Ascending aorta (tissue), 2 donors: ENCODE measurements around the gene UTF1. TPM values are rescaled to one million over a fixed set of nuclear protein-coding genes. Genes with fewer than 3 reads are reported as not detected.

Source experiments
- DNase-seq, 2 donors: peaks; one replicate each; pipeline ENCODE4 v3.0.0-alpha.2; 2019; ENCODE audit warnings: low spot score in 2 of 2
- H3K27ac ChIP-seq, 2 donors: fragments of 200-600 bp; sonication (generic); one replicate each; pipeline ENCODE4 v1.5.1; 2016 to 2017; ENCODE audit warnings: mild to moderate bottlenecking in 1 of 2
- H3K27me3 ChIP-seq: fragments of 200-600 bp; sonication (generic); one replicate; pipeline ENCODE4 v1.5.1; 2017
- H3K36me3 ChIP-seq, 2 donors: fragments of 200-600 bp; sonication (generic); one replicate each; pipeline ENCODE4 v1.5.1; 2016
- H3K4me1 ChIP-seq, 2 donors: fragments of 200-600 bp; sonication (generic); one replicate each; pipeline ENCODE4 v1.5.1; 2016 to 2017; ENCODE audit warnings: mild to moderate bottlenecking in 1 of 2
- H3K4me3 ChIP-seq, 2 donors: fragments of 200-600 bp; sonication (generic); one replicate each; pipeline ENCODE4 v1.5.1; 2016 to 2017; ENCODE audit warnings: mild to moderate bottlenecking in 1 of 2
- H3K9me3 ChIP-seq, 2 donors: fragments of 200-600 bp; sonication (generic); one replicate each; pipeline ENCODE4 v1.5.1; 2016
- CTCF ChIP-seq, 3 experiments: fragments of 200-600 bp in 2 of 3; fragments of 450-650 bp in 1 of 3; sonication (generic) in 2 of 3; IDR thresholded peaks; one replicate each; pipeline ENCODE4 v1.5.1; 2016 to 2019; ENCODE audit warnings: antibody characterized with exemption in 3 of 3, mild to moderate bottlenecking in 1 of 3, moderate library complexity in 1 of 3
- intact Hi-C: fragments of 100-400 bp; cut with DNase I; formaldehyde crosslinking; loops from one replicate; pipeline ENCODE4 v1.15.1; 2023
- total RNA-seq: library from RNA; depleted of rRNA; stranded (reverse); fragments of >200 nt; gene quantifications from one replicate; pipeline ENCODE4 v1.1.0, GENCODE V29; 2016

UTF1 gene
- total RNA-seq, 1 donor from 2014 or later = not detected

DNA sequence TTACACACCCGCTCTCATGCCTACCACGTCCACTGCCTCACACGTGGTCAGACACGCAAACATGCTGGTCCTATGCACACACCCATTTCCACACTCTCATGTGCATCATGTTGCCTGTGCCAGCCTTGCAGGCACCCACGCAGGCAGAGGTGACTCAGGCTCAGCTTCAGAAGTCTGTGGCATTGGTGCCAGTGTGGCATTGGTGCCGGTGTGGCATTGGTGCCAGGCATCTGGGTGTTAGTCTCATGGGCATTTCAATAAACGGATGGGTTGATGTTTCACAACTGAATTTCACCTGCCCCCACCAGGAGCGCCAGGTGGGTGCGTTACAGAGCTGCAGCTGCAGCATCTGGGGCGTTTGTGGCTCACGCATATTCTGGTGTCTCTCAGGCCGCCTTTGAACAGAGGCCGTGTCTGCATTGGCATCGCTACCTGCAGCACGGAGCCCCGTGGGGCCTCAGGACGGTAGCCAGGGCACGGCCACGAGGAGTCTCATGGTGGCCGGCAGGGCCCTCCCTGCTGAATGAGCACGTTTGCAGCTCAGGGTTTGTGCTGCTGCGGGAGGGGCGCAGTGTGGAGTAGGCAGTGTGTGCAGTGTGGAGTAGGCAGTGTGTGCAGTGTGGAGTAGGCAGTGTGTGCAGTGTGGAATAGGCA lies 45.3 kb upstream of the UTF1 start:
- Histone ChIP-seq H3K36me3 (no peaks in the 10 kb centered on the region), H3K27me3 (no peaks in the 10 kb centered on the region), H3K27ac (no peak overlapping the region), H3K9me3 (no peaks in the 10 kb centered on the region), H3K4me1 (no peaks in the 10 kb centered on the region), H3K4me3 (no peak overlapping the region)
- no peak for TF ChIP-seq CTCF (IDR thresholded peaks at IDR 0.05)
- intact Hi-C loops = no loop called here
- no peak for DNase-seq

- intact Hi-C loops = no loop called here
- H3K27ac ChIP-seq = no peak overlapping the region
- no peaks in the 10 kb centered on the region for H3K4me1 ChIP-seq
- no peaks in the 10 kb centered on the region for H3K36me3 ChIP-seq
- no peaks in the 10 kb centered on the region for H3K27me3 ChIP-seq
- no peaks in the 10 kb centered on the region for H3K9me3 ChIP-seq
- no peak for TF ChIP-seq CTCF (IDR thresholded peaks at IDR 0.05)
- DNase-seq = no peak
- H3K4me3 ChIP-seq = no peak overlapping the region
These were observed 44.6 kb upstream of the UTF1 start for GRCh38 chr10:133185421-133185820.

DNA sequence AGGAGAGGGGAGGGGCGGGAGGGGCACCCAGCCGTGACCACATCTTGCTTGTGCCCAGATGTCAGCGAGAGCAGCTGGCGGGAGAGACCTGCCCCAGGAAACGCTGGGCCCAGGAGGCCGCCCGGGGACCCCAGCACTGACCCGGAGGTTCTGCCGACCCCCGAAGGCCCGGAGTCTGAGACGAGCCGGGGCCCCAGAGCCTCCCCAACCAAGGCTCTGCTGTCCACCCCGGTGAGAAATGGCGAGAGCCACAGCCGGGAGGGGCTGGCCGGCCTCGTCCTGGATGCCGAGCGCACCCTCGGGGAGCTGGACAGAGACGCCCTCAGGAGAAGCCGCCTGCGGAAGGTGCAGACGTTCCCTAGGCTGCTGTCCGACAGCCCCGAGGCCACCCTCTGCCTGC lies 44.1 kb upstream of the UTF1 start:
- H3K27me3 ChIP-seq = no peaks in the 10 kb centered on the region

DNA sequence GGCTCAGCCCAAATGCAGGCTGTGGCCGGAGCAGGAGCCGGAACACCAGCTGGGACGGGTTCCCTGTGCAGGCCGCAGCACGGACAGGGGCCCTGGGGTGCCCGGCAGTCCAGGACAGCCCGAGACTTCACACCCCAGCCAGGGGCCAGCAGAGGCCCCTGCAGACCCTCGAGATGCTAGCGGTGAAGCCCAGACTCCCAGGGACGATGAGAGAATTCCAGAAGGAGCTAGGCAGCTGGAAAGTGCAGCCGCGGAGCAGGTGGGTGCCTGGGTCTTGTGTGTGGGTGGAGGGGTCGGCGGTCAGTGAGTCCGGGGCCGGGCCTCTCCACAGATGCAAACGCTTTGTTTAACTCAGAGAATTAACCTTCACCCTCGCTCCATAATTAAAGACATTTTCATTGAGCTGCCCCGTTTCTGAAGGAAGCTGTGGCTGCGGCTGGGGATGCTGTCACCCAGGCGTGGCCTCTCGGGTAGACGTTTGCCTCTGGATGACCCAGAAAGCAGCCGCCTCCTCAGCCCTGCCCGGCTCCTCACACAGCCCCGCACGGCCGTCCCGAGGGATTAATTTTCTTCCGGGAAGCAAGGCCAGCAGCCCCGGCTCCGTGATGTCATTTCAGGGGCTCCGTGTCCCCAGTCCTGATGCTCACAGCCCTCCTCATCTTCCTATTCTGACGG lies 43.5 kb upstream of the UTF1 start:
- Histone ChIP-seq H3K27ac (no peak overlapping the region), H3K27me3 (no peaks in the 10 kb centered on the region), H3K4me1 (no peaks in the 10 kb centered on the region), H3K36me3 (no peaks in the 10 kb centered on the region), H3K4me3 (no peak overlapping the region), H3K9me3 (no peaks in the 10 kb centered on the region)
- DNase-seq = no peak
- TF ChIP-seq CTCF (IDR thresholded peaks at IDR 0.05) = no peak
- intact Hi-C loops = no loop called here

More for the DNA sequence above, 44.1 kb upstream of the UTF1 start:
- no peak overlapping the region for H3K4me3 ChIP-seq
- no peak overlapping the region for H3K27ac ChIP-seq
- DNase-seq = no peak
- H3K36me3 ChIP-seq = no peaks in the 10 kb centered on the region
- no peaks in the 10 kb centered on the region for H3K4me1 ChIP-seq
- no peak for TF ChIP-seq CTCF (IDR thresholded peaks at IDR 0.05)
- intact Hi-C loops = no loop called here
- H3K9me3 ChIP-seq = no peaks in the 10 kb centered on the region

DNA sequence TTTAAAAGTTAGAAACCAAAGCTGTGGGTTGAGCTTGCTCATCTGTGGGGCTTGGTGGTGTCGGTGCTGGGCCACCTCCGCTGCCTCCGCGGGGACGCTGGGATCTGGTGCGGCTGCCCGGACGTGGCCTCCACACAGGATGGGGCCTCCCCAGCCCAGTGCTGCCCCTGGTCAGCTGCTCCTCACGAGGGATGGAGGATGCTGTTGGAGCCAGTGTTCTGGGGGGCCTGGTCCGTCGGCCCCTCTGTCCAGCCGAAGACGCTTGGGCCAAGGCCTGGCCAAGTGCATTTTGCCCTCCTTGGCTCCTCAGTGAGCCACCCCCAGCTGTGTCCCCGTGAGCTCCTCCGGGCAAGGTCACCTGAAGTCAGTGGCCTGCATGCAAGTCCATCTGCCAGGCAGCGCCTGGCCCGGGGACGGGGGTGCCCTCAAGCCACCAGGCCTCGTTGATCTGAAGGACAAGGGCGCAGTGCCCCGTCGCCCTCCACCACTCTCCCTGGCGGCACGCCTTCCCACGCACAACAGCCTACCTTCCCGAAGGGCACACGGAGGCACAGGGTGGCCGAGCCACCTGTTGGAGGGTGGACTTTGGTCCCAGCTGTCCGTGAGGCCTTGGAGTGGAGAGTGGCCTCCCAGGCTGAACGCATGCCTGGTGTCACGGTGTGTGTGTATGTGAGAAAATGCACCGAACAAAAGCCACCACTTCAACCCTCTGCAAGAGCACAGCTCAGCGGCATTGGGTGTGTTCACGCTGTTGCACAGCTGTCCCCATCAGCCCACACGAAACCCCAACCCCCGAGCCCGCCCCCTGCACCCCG lies 42.7 kb upstream of the UTF1 start:
- intact Hi-C loops = no loop called here
- H3K4me1 ChIP-seq = no peaks in the 10 kb centered on the region
- no peaks in the 10 kb centered on the region for H3K27me3 ChIP-seq
- H3K4me3 ChIP-seq = no peak overlapping the region
- no peaks in the 10 kb centered on the region for H3K36me3 ChIP-seq
- no peak for TF ChIP-seq CTCF (IDR thresholded peaks at IDR 0.05)
- no peak for DNase-seq
- no peak overlapping the region for H3K27ac ChIP-seq
- H3K9me3 ChIP-seq = no peaks in the 10 kb centered on the region
